Measurements from ENCODE around the gene VOPP1. TPM values are rescaled to one million over a fixed set of nuclear protein-coding genes. Genes with fewer than 3 reads are reported as not detected.

Gene VOPP1
- total and polyA plus RNA-seq, 9 of the 15 experiments (the other 6 are each of a cell fraction or from before 2014, with no cell fraction given), result 8.2 to 45.8 (median 31.2) TPM

- TF ChIP-seq PRPF4 (IDR thresholded peaks at IDR 0.05; ENCODE audit: insufficient read depth, low read depth, low read length, poor library complexity, severe bottlenecking), result no peak
- TF ChIP-seq JUND (IDR thresholded peaks at IDR 0.05; ENCODE audit: borderline replicate concordance, low read depth, low read length), result no peak
- TF ChIP-seq JUND (tag; IDR thresholded peaks at IDR 0.05; ENCODE audit: borderline replicate concordance, low read depth, low read length), result no peak
- TF ChIP-seq ZBTB2 (IDR thresholded peaks at IDR 0.05), result no peak
- TF ChIP-seq SIX5 (IDR thresholded peaks at IDR 0.05; ENCODE audit: borderline replicate concordance in 1 of 2, insufficient read depth in 1 of 2, low read depth in 1 of 2, low read length in 2 of 2), result no peak
Observed at GRCh38 chr7:55516409-55516808, 55.9 kb downstream of the VOPP1 start (continued).

GRCh38 chr7:55515569-55516279, 56.6 kb downstream of the VOPP1 start:
- ATAC-seq (no peak), DNase-seq (ENCODE audit: extremely low read depth in 1 of 4, low spot score in 3 of 4) (no peak), FAIRE-seq (no peak)
- ChIA-PET POLR2A (interaction anchor here (0.8 kb wide), 1 partner anchor 69 kb away, joined by 3 read pairs; no protein-coding TSS in a partner anchor), CTCF (ENCODE audit: low intra/inter-chr PET ratio) (no interaction called here)
- Histone ChIP-seq H3K27me3 (ENCODE audit: control insufficient read depth in 2 of 2, insufficient read depth in 2 of 2, low read length in 2 of 2) (no peaks in the 10 kb centered on the region), H3K27ac (ENCODE audit: extremely low read depth, low read depth, low read length) (no peak overlapping the region), H3K9me3 (replicated peaks; ENCODE audit: control insufficient read depth, insufficient read depth, low read depth, low read length) (no peaks in the 10 kb centered on the region), H3K4me3 (no peak overlapping the region), H2AFZ (ENCODE audit: low read depth, low read length) (no peak overlapping the region), H3K9me1 (ENCODE audit: control insufficient read depth, insufficient read depth, low read length) (peaks cover 2% of the 10 kb centered on the region), H3K4me2 (ENCODE audit: insufficient read depth, low read length) (no peak overlapping the region), H4K20me1 (replicated peaks; ENCODE audit: control insufficient read depth, insufficient read depth, low read length) (no peaks in the 10 kb centered on the region), H3K4me1 (replicated peaks in 1 of 2; ENCODE audit: control insufficient read depth in 2 of 2, insufficient read depth in 2 of 2, low read length in 2 of 2) (0 out of 5 replicates have a peak, but pooled peaks cover 0 to 2% of the 10 kb centered on the region in 2 experiments), H3K9ac (ENCODE audit: insufficient read depth in 1 of 2, low read depth in 2 of 2, low read length in 2 of 2) (no peak overlapping the region), H3K79me2 (ENCODE audit: control insufficient read depth, insufficient read depth, low read length) (no peaks in the 10 kb centered on the region), H3K36me3 (ENCODE audit: control insufficient read depth, insufficient read depth, low read length) (peaks cover 29% of the 10 kb centered on the region; the same call in 2 of the 3 replicates)
- in situ Hi-C loops (cut with MboI) (no loop called here), intact Hi-C loops (cut with micrococcal nuclease) (no loop called here)
- no TSS peak for BruUV-seq (replicated peaks)
- 67% methylated on average over 12 of the region's 13 CpGs for WGBS (ENCODE audit: insufficient coverage, low coverage, missing lambda C conversion rate)
- TF ChIP-seq ZNF174 (CRISPR knock-in tag; IDR thresholded peaks at IDR 0.05), result no peak
- no peak for TF ChIP-seq HMBOX1 (IDR thresholded peaks at IDR 0.05)
- TF ChIP-seq CAMTA2 (CRISPR knock-in tag; conservative IDR thresholded peaks at IDR 0.05), result no peak
- TF ChIP-seq EGR1 (conservative IDR thresholded peaks at IDR 0.05), result no peak
- no peak for TF ChIP-seq RBM14 (IDR thresholded peaks at IDR 0.05; ENCODE audit: borderline replicate concordance, insufficient read depth, low read depth, low read length)
- TF ChIP-seq NFE2 (IDR thresholded peaks at IDR 0.05; ENCODE audit: low read depth), result no peak
- TF ChIP-seq HNRNPH1 (optimal IDR thresholded peaks at IDR 0.05; ENCODE audit: low read depth, low read length), result no peak
- no peak for TF ChIP-seq ZNF449 (CRISPR knock-in tag; IDR thresholded peaks at IDR 0.05)
- TF ChIP-seq SIN3A (IDR thresholded peaks at IDR 0.05; ENCODE audit: borderline replicate concordance in 2 of 2, control insufficient read depth in 1 of 2, low read depth in 2 of 2, low read length in 2 of 2), result no peak
- no peak for TF ChIP-seq ATF4 (CRISPR knock-in tag; IDR thresholded peaks at IDR 0.05)
- no peak for TF ChIP-seq DNMT1 (IDR thresholded peaks at IDR 0.05)
